LNCAP (cell line): Measurements from ENCODE around the gene TXLNA.

Source experiments
- TF ChIP-seq, protein P1 (sequence below): fragments of 450-650 bp; IDR thresholded peaks from 2 replicates; pipeline ENCODE4 v1.5.1; 2017; ENCODE audit warnings: mild to moderate bottlenecking

The TXLNA gene

GRCh38 chr1:32159189-32159588, 20.3 kb upstream of the TXLNA start:
- TF ChIP-seq, protein P1, sequence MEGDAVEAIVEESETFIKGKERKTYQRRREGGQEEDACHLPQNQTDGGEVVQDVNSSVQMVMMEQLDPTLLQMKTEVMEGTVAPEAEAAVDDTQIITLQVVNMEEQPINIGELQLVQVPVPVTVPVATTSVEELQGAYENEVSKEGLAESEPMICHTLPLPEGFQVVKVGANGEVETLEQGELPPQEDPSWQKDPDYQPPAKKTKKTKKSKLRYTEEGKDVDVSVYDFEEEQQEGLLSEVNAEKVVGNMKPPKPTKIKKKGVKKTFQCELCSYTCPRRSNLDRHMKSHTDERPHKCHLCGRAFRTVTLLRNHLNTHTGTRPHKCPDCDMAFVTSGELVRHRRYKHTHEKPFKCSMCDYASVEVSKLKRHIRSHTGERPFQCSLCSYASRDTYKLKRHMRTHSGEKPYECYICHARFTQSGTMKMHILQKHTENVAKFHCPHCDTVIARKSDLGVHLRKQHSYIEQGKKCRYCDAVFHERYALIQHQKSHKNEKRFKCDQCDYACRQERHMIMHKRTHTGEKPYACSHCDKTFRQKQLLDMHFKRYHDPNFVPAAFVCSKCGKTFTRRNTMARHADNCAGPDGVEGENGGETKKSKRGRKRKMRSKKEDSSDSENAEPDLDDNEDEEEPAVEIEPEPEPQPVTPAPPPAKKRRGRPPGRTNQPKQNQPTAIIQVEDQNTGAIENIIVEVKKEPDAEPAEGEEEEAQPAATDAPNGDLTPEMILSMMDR, result no peak

DNA sequence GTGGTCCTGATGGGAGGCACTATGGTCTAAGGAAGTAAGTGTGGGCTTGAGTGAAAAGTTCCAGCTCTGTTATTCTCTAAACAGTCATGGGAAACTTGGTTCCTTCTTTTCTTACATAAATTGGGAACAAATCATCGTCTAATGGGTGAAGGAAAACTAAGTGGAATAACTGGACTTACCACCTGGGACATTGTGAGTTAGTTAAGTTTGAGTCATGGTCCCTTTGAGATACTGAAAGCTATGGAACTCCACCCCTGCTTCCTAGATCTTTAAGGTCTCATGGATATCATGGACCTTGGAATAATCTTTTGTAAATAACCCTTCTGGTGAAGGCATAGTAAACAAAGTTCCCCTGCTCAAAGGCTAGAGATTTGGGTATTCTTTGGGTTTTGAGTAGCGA, 16.1 kb upstream of the TXLNA start:
- TF ChIP-seq, protein P1, result no peak

- TF ChIP-seq, protein P1, result no peak
Measured at GRCh38 chr1:32170991-32171390, 8.5 kb upstream of the TXLNA start.

GRCh38 chr1:32172621-32173245, 6.7 kb upstream of the TXLNA start:
- TF ChIP-seq, protein P1, result no peak

GRCh38 chr1:32178380-32179192, 889 bp upstream of the TXLNA start:
- TF ChIP-seq, protein P1, result no peak

- TF ChIP-seq, protein P1, result no peak
Measured at GRCh38 chr1:32179193-32179442, 357 bp upstream of the TXLNA start.

DNA sequence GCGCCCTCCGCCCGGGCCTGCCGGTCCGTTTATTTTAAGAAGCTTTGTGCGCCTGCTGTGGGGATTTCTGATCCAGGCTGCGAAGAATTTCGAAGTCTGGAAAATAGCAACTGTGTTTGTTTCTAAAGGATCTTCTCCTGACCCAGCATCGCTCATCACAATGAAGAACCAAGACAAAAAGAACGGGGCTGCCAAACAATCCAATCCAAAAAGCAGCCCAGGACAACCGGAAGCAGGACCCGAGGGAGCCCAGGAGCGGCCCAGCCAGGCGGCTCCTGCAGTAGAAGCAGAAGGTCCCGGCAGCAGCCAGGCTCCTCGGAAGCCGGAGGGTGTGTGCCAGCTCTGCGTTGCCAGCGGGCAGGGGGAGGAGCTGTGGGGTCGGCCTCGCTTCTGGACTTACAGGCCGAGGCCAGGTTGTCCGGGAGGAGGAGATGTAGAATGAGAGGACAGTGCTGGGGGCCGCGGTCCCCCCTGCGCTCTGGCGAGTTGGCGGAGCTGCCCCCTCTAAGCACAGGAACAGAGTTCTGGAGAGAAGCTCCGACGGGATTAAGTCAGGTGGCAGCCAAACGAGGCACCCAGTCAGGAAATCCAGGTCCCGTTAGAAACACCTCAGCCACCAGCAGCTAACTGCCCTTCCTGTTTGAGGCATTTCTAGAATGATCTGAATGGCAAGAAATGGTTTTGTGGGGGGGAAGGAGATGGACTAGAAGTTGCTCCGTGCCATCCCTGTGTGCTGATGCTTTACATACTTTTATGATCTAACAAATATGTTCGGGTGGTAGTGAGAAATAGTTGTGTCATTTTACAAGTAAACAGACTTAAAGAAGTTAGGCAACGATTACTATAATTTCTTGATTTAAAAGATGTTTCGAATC, 948 bp downstream of the TXLNA start:
- TF ChIP-seq, protein P1, result no peak
